Tracheal epithelial cell (primary cell): ENCODE measurements around the gene RTF2. TPM values are rescaled to one million over a fixed set of nuclear protein-coding genes. Genes with fewer than 3 reads are reported as not detected.

Experiments
- total RNA-seq: library from RNA; depleted of rRNA; stranded (reverse); fragments of >200 nt; gene quantifications from 2 replicates; pipeline ENCODE4 v1.2.1, GENCODE V29; 2014

RTF2 gene, protein sequence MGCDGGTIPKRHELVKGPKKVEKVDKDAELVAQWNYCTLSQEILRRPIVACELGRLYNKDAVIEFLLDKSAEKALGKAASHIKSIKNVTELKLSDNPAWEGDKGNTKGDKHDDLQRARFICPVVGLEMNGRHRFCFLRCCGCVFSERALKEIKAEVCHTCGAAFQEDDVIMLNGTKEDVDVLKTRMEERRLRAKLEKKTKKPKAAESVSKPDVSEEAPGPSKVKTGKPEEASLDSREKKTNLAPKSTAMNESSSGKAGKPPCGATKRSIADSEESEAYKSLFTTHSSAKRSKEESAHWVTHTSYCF
- total RNA-seq, result 59.9 and 63.4 TPM in 2 replicates

DNA sequence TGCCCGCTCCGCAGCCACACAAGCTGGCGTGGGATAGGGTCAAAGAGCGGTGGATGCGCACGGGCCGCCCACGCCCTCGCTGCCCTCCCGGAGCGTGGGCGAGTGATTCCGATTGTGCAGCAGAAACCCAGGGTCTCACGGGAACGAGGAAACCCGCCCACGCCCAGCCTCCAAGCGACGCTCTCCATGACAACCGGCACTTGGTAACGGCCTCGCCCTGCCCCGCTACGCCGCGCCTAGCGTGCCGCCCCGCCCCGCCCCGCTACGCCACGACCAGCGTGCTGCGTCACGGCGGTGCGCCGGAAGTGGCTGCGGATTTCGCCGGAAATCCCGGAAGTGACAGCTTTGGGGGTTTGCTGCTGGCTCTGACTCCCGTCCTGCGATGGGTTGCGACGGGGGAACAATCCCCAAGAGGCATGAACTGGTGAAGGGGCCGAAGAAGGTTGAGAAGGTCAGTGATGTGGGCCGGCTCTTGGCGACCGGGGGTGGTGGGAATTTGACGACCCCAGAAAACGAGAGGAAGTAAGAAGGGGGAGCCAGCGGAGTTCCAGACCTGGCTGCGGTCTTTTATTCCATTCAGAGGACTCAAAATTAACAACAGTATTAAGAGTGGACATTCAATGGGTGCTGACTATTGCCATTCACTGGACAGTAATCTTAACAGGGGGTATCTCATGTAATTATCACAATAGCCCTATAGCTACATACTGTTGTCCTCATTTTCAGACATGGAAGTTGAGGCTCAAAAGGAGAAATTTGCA is at the start of gene RTF2:
Gene RTF2, plus strand, starts transcription at position 312 of the 761 bp plus-strand sequence. Its CDS starts 71 bp downstream, at position 383.

DNA sequence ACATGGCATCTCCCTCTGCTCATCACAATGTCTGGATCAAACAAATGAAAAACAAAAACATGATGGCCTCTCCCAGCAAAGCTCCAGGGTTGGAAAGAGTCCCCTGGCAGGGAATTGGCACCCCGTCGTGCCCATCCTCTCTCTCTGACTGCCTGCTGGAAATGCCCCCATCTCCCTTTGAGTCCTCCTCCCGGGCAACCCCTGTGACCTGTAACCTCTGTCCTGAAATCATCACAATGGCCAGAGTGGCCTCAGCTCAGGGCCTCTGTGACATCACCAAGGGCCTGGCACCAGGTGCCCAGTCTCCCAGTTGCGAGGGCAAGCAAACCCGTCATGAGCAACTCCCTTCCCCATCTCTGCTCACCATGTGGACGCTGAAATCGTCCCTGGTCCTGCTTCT is 56.0 kb downstream of the RTF2 start, which contains the start of gene FAM209A:
Gene FAM209A, plus strand, starts transcription at position 301 of the 400 bp plus-strand sequence. Its CDS starts 65 bp downstream, at position 366.

DNA sequence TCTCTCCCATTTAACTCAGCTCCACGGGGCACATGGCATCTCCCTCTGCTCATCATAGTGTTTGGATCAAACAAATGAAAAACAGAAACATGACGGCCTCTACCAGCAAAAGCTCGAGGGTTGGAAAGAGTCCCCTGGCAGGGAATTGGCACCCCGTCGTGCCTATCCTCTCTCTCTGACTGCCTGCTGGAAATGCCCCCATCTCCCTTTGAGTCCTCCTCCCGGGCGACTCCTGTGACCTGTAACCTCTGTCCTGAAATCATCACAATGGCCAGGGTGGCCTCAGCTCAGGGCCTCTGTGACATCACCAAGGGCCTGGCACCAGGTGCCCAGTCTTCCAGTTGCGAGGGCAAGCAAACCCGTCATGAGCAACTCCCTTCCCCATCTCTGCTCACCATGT is 64.5 kb downstream of the RTF2 start, which contains the start of gene FAM209B:
Gene FAM209B, plus strand, starts transcription at position 301 of the 400 bp plus-strand sequence. Its CDS starts 96 bp downstream, at position 397.

Other genes with a start within 250 kb of the RTF2 start
- not detected in 2 replicates for gene MC3R, start 219.9 kb upstream of the RTF2 start, total RNA-seq
- 24.8 and 26.0 TPM in 2 replicates for gene FAM210B, start 109.7 kb upstream of the RTF2 start, total RNA-seq
- 6.4 and 9.6 TPM in 2 replicates for gene AURKA, start 76.4 kb upstream of the RTF2 start, total RNA-seq
- gene CSTF1, start 76.0 kb upstream of the RTF2 start, total RNA-seq, result 19.6 and 20.7 TPM in 2 replicates
- gene CASS4, start 56.4 kb upstream of the RTF2 start, total RNA-seq, result 0.21 and 0.24 TPM in 2 replicates
- gene FAM209A, start 56.1 kb downstream of the RTF2 start, total RNA-seq, result not detected in 2 replicates
- not detected in 2 replicates for gene FAM209B, start 64.6 kb downstream of the RTF2 start, total RNA-seq
- 1.7 and 1.9 TPM in 2 replicates for gene TFAP2C, start 160.7 kb downstream of the RTF2 start, total RNA-seq